ENCODE data around the gene ZNF84.

Gene ZNF84

DNA sequence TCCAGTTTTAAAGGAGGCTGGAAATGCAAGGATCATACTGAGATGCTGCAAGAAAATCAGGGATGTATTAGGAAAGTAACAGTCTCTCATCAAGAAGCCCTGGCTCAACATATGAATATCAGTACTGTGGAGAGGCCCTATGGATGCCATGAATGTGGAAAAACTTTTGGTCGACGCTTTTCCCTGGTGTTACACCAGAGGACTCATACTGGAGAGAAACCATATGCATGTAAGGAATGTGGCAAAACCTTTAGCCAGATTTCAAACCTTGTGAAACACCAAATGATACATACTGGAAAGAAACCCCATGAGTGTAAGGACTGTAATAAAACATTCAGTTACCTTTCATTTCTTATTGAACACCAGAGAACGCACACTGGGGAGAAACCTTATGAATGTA is 68.3 kb downstream of the ZNF84 start:
- no peak for DNase-seq (ENCODE audit: low spot score)
- Histone ChIP-seq H4K91ac (ENCODE audit: low read depth, low read length, poor library complexity) (no peak overlapping the region), H3K27ac (replicated peaks; ENCODE audit: low read length) (no peak overlapping the region), H4K8ac (ENCODE audit: low read depth, low read length) (no peak overlapping the region), H3K79me1 (ENCODE audit: low read depth, low read length) (no peaks in the 10 kb centered on the region), H3K18ac (ENCODE audit: low read length) (no peak overlapping the region), H3K27me3 (ENCODE audit: control insufficient read depth in 3 of 3, insufficient read depth in 3 of 3, low read depth in 1 of 3, low read length in 3 of 3) (no peaks in the 10 kb centered on the region), H3K9ac (ENCODE audit: low read depth, low read length, poor library complexity) (no peak overlapping the region), H3K14ac (ENCODE audit: low read length) (no peak overlapping the region), H3K4ac (ENCODE audit: low read length) (no peak overlapping the region), H3K36me3 (replicated peaks in 1 of 2; ENCODE audit: control insufficient read depth in 2 of 2, insufficient read depth in 2 of 2, low read length in 2 of 2) (peaks cover 19 to 96% of the 10 kb centered on the region in 2 donors), H2AK5ac (ENCODE audit: low read depth, low read length) (no peak overlapping the region), H3K4me3 (ENCODE audit: low read length in 2 of 2) (no peak overlapping the region), H3K9me3 (replicated peaks in 1 of 2; ENCODE audit: control insufficient read depth in 2 of 2, insufficient read depth in 1 of 2, low read depth in 1 of 2, low read length in 2 of 2) (peaks cover 35 to 98% of the 10 kb centered on the region in 2 donors), H3K23ac (ENCODE audit: low read depth, low read length, poor library complexity) (no peak overlapping the region), H3K4me2 (ENCODE audit: insufficient read depth, low read length, poor library complexity, severe bottlenecking) (no peak overlapping the region), H2BK120ac (ENCODE audit: low read depth, low read length) (no peak overlapping the region), H2BK12ac (ENCODE audit: low read length) (no peak overlapping the region), H2BK5ac (ENCODE audit: low read length) (no peak overlapping the region), H3K4me1 (ENCODE audit: control insufficient read depth in 2 of 2, insufficient read depth in 1 of 2, low read depth in 1 of 2, low read length in 2 of 2) (no peaks in the 10 kb centered on the region), H2BK15ac (ENCODE audit: low read length) (no peak overlapping the region), H2AFZ (ENCODE audit: low read length) (no peak overlapping the region)
- no CpG with 5 or more reads among the region's 3 CpGs for WGBS, 2 donors (ENCODE audit: extremely low coverage in 2 of 2, insufficient read length in 2 of 2, insufficient replicate concordance in 1 of 2)

GRCh38 chr12:133106253-133106652 is 68.9 kb downstream of the ZNF84 start:
- WGBS, 2 donors (ENCODE audit: extremely low coverage in 2 of 2, insufficient read length in 2 of 2, insufficient replicate concordance in 1 of 2), result no CpG with 5 or more reads among the region's 5 CpGs

GRCh38 chr12:133107121-133107520 is 69.8 kb downstream of the ZNF84 start:
- H2BK5ac ChIP-seq (ENCODE audit: low read length), result no peak overlapping the region
- no peak overlapping the region for H3K4me3 ChIP-seq (ENCODE audit: low read length in 2 of 2)
- H4K91ac ChIP-seq (ENCODE audit: low read depth, low read length, poor library complexity), result no peak overlapping the region
- no peak overlapping the region for H2BK120ac ChIP-seq (ENCODE audit: low read depth, low read length)
- no peaks in the 10 kb centered on the region for H3K79me1 ChIP-seq (ENCODE audit: low read depth, low read length)
- no CpG with 5 or more reads among the region's 1 CpG for WGBS, 2 donors (ENCODE audit: extremely low coverage in 2 of 2, insufficient read length in 2 of 2, insufficient replicate concordance in 1 of 2)
- peaks cover 33 to 97% of the 10 kb centered on the region in 2 donors for H3K9me3 ChIP-seq (replicated peaks in 1 of 2; ENCODE audit: control insufficient read depth in 2 of 2, insufficient read depth in 1 of 2, low read depth in 1 of 2, low read length in 2 of 2)
- H4K8ac ChIP-seq (ENCODE audit: low read depth, low read length), result no peak overlapping the region
- no peak overlapping the region for H2BK12ac ChIP-seq (ENCODE audit: low read length)
- H3K27me3 ChIP-seq (ENCODE audit: control insufficient read depth in 3 of 3, insufficient read depth in 3 of 3, low read depth in 1 of 3, low read length in 3 of 3), result no peaks in the 10 kb centered on the region
- H2AK5ac ChIP-seq (ENCODE audit: low read depth, low read length), result no peak overlapping the region
- no peak overlapping the region for H3K4ac ChIP-seq (ENCODE audit: low read length)
- H3K9ac ChIP-seq (ENCODE audit: low read depth, low read length, poor library complexity), result no peak overlapping the region
- no peak overlapping the region for H2AFZ ChIP-seq (ENCODE audit: low read length)
- no peak overlapping the region for H3K18ac ChIP-seq (ENCODE audit: low read length)
- no peak overlapping the region for H3K4me2 ChIP-seq (ENCODE audit: insufficient read depth, low read length, poor library complexity, severe bottlenecking)
- H3K27ac ChIP-seq (replicated peaks; ENCODE audit: low read length), result no peak overlapping the region
- no peak overlapping the region for H2BK15ac ChIP-seq (ENCODE audit: low read length)
- H3K23ac ChIP-seq (ENCODE audit: low read depth, low read length, poor library complexity), result no peak overlapping the region
- peaks cover 17 to 81% of the 10 kb centered on the region in 2 donors for H3K36me3 ChIP-seq (replicated peaks in 1 of 2; ENCODE audit: control insufficient read depth in 2 of 2, insufficient read depth in 2 of 2, low read length in 2 of 2)
- no peak overlapping the region for H3K14ac ChIP-seq (ENCODE audit: low read length)
- H3K4me1 ChIP-seq (ENCODE audit: control insufficient read depth in 2 of 2, insufficient read depth in 1 of 2, low read depth in 1 of 2, low read length in 2 of 2), result no peaks in the 10 kb centered on the region
- no peak for DNase-seq (ENCODE audit: low spot score)

More at GRCh38 chr12:133106253-133106652, 68.9 kb downstream of the ZNF84 start:
- no peak overlapping the region for H3K9ac ChIP-seq (ENCODE audit: low read depth, low read length, poor library complexity)
- H2BK120ac ChIP-seq (ENCODE audit: low read depth, low read length), result no peak overlapping the region
- H3K36me3 ChIP-seq (replicated peaks in 1 of 2; ENCODE audit: control insufficient read depth in 2 of 2, insufficient read depth in 2 of 2, low read length in 2 of 2), result peaks cover 17 to 90% of the 10 kb centered on the region in 2 donors
- no peak overlapping the region for H2AFZ ChIP-seq (ENCODE audit: low read length)
- H3K14ac ChIP-seq (ENCODE audit: low read length), result no peak overlapping the region
- H3K18ac ChIP-seq (ENCODE audit: low read length), result no peak overlapping the region
- no peaks in the 10 kb centered on the region for H3K27me3 ChIP-seq (ENCODE audit: control insufficient read depth in 3 of 3, insufficient read depth in 3 of 3, low read depth in 1 of 3, low read length in 3 of 3)
- H3K4me3 ChIP-seq (ENCODE audit: low read length in 2 of 2), result no peak overlapping the region
- no peaks in the 10 kb centered on the region for H3K79me1 ChIP-seq (ENCODE audit: low read depth, low read length)
- H4K91ac ChIP-seq (ENCODE audit: low read depth, low read length, poor library complexity), result no peak overlapping the region
- H3K4me2 ChIP-seq (ENCODE audit: insufficient read depth, low read length, poor library complexity, severe bottlenecking), result no peak overlapping the region
- no peak overlapping the region for H3K23ac ChIP-seq (ENCODE audit: low read depth, low read length, poor library complexity)
- H4K8ac ChIP-seq (ENCODE audit: low read depth, low read length), result no peak overlapping the region
- no peak overlapping the region for H2BK5ac ChIP-seq (ENCODE audit: low read length)
- H3K9me3 ChIP-seq (replicated peaks in 1 of 2; ENCODE audit: control insufficient read depth in 2 of 2, insufficient read depth in 1 of 2, low read depth in 1 of 2, low read length in 2 of 2), result peaks cover 32 to 98% of the 10 kb centered on the region in 2 donors
- no peak overlapping the region for H3K27ac ChIP-seq (replicated peaks; ENCODE audit: low read length)
- no peak overlapping the region for H3K4ac ChIP-seq (ENCODE audit: low read length)
- no peak for DNase-seq (ENCODE audit: low spot score)
- H2BK12ac ChIP-seq (ENCODE audit: low read length), result no peak overlapping the region
- H2AK5ac ChIP-seq (ENCODE audit: low read depth, low read length), result no peak overlapping the region
- no peak overlapping the region for H2BK15ac ChIP-seq (ENCODE audit: low read length)
- no peaks in the 10 kb centered on the region for H3K4me1 ChIP-seq (ENCODE audit: control insufficient read depth in 2 of 2, insufficient read depth in 1 of 2, low read depth in 1 of 2, low read length in 2 of 2)

DNA sequence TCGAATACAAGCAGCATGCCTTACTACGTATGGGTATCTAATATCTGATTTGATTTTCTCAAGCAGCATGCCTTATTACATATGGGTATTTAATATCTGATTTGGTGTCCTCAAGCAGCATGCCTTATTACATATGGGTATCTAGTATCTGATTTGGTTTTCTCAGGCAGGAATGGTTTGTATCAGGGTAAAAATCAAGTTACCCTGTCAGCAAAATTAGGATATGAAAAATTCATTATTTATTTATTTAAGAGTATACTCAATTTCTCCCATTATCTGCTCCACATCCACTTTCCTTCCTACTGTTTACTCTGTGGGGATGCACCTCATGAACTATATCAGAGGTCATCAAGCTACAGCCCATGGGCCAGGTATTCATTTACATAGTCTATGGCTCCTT is 70.8 kb downstream of the ZNF84 start:
- Histone ChIP-seq H3K4me1 (ENCODE audit: control insufficient read depth in 2 of 2, insufficient read depth in 1 of 2, low read depth in 1 of 2, low read length in 2 of 2) (no peaks in the 10 kb centered on the region), H2AFZ (ENCODE audit: low read length) (no peak overlapping the region), H3K4ac (ENCODE audit: low read length) (no peak overlapping the region), H2BK15ac (ENCODE audit: low read length) (no peak overlapping the region), H3K4me3 (ENCODE audit: low read length in 2 of 2) (no peak overlapping the region), H3K9me3 (replicated peaks in 1 of 2; ENCODE audit: control insufficient read depth in 2 of 2, insufficient read depth in 1 of 2, low read depth in 1 of 2, low read length in 2 of 2) (peaks cover 32 to 95% of the 10 kb centered on the region in 2 donors), H4K91ac (ENCODE audit: low read depth, low read length, poor library complexity) (no peak overlapping the region), H2BK12ac (ENCODE audit: low read length) (no peak overlapping the region), H2AK5ac (ENCODE audit: low read depth, low read length) (no peak overlapping the region), H3K23ac (ENCODE audit: low read depth, low read length, poor library complexity) (no peak overlapping the region), H3K4me2 (ENCODE audit: insufficient read depth, low read length, poor library complexity, severe bottlenecking) (no peak overlapping the region), H4K8ac (ENCODE audit: low read depth, low read length) (no peak overlapping the region), H3K79me1 (ENCODE audit: low read depth, low read length) (no peaks in the 10 kb centered on the region), H2BK5ac (ENCODE audit: low read length) (no peak overlapping the region), H3K18ac (ENCODE audit: low read length) (no peak overlapping the region), H3K36me3 (replicated peaks in 1 of 2; ENCODE audit: control insufficient read depth in 2 of 2, insufficient read depth in 2 of 2, low read length in 2 of 2) (peaks cover 17 to 71% of the 10 kb centered on the region in 2 donors), H2BK120ac (ENCODE audit: low read depth, low read length) (no peak overlapping the region), H3K14ac (ENCODE audit: low read length) (no peak overlapping the region), H3K27me3 (ENCODE audit: control insufficient read depth in 3 of 3, insufficient read depth in 3 of 3, low read depth in 1 of 3, low read length in 3 of 3) (no peaks in the 10 kb centered on the region), H3K9ac (ENCODE audit: low read depth, low read length, poor library complexity) (no peak overlapping the region), H3K27ac (replicated peaks; ENCODE audit: low read length) (no peak overlapping the region)
- no CpG with 5 or more reads among the region's 2 CpGs for WGBS, 2 donors (ENCODE audit: extremely low coverage in 2 of 2, insufficient read length in 2 of 2, insufficient replicate concordance in 1 of 2)
- DNase-seq (ENCODE audit: low spot score), result no peak
